Measurements from ENCODE around the gene PIGC.

The PIGC gene

GRCh38 chr1:172443666-172444453 lies at the start of gene PIGC:
PIGC (minus strand) TSS chr1:172444069; CDS start chr1:172442622, 1,447 bp downstream.
- peak; percentile 85 for DNase-seq

GRCh38 chr1:172492421-172492820 lies 48.6 kb upstream of the PIGC start:
- no peak for DNase-seq

GRCh38 chr1:172489847-172490246 lies 46.0 kb upstream of the PIGC start:
- no peak for DNase-seq

GRCh38 chr1:172488393-172488792 lies 44.5 kb upstream of the PIGC start:
- no peak for DNase-seq

GRCh38 chr1:172487550-172487949 lies 43.7 kb upstream of the PIGC start:
- DNase-seq: no peak

GRCh38 chr1:172486805-172487454 lies 43.1 kb upstream of the PIGC start:
- no peak for DNase-seq

- no peak for DNase-seq
These were observed 41.8 kb upstream of the PIGC start for GRCh38 chr1:172485626-172486025.

- no peak for DNase-seq
These were observed 40.4 kb upstream of the PIGC start for GRCh38 chr1:172484252-172484651.

- DNase-seq: no peak
These were observed 39.6 kb upstream of the PIGC start for GRCh38 chr1:172483448-172483847.

GRCh38 chr1:172482044-172482443 lies 38.2 kb upstream of the PIGC start:
- DNase-seq: no peak

- no peak for DNase-seq
These were observed 36.6 kb upstream of the PIGC start for GRCh38 chr1:172480431-172480830.

- no peak for DNase-seq
These were observed 34.6 kb upstream of the PIGC start for GRCh38 chr1:172478485-172478884.

- DNase-seq: no peak
These were observed 33.9 kb upstream of the PIGC start for GRCh38 chr1:172477741-172478140.

GRCh38 chr1:172477216-172477615 lies 33.3 kb upstream of the PIGC start:
- no peak for DNase-seq

GRCh38 chr1:172476218-172476811 lies 32.4 kb upstream of the PIGC start:
- DNase-seq: no peak

- DNase-seq: no peak
These were observed 30.0 kb upstream of the PIGC start for GRCh38 chr1:172473842-172474241.

GRCh38 chr1:172473302-172473701 lies 29.4 kb upstream of the PIGC start:
- DNase-seq: no peak

- DNase-seq: no peak
These were observed 28.6 kb upstream of the PIGC start for GRCh38 chr1:172472495-172472894.

- no peak for DNase-seq
These were observed 27.8 kb upstream of the PIGC start for GRCh38 chr1:172471666-172472065.

- DNase-seq: no peak
These were observed 26.3 kb upstream of the PIGC start for GRCh38 chr1:172470149-172470548.

GRCh38 chr1:172469717-172470116 lies 25.8 kb upstream of the PIGC start:
- no peak for DNase-seq

GRCh38 chr1:172468296-172468695 lies 24.4 kb upstream of the PIGC start:
- DNase-seq: no peak

GRCh38 chr1:172467446-172467845 lies 23.6 kb upstream of the PIGC start:
- no peak for DNase-seq

- DNase-seq: no peak
These were observed 23.0 kb upstream of the PIGC start for GRCh38 chr1:172466795-172467407.
